CD4-positive, alpha-beta T cell treated with Interleukin-17A for 4 hours (primary cell): ENCODE results near the gene KCNAB2.

Source experiments
- DNase-seq: peaks from one replicate; pipeline ENCODE4 v3.0.0-alpha.2; 2020; ENCODE audit warnings: mixed read lengths

KCNAB2 gene

GRCh38 chr1:6134741-6135510 is 89.2 kb downstream of the KCNAB2 start:
- no peak for DNase-seq

DNA sequence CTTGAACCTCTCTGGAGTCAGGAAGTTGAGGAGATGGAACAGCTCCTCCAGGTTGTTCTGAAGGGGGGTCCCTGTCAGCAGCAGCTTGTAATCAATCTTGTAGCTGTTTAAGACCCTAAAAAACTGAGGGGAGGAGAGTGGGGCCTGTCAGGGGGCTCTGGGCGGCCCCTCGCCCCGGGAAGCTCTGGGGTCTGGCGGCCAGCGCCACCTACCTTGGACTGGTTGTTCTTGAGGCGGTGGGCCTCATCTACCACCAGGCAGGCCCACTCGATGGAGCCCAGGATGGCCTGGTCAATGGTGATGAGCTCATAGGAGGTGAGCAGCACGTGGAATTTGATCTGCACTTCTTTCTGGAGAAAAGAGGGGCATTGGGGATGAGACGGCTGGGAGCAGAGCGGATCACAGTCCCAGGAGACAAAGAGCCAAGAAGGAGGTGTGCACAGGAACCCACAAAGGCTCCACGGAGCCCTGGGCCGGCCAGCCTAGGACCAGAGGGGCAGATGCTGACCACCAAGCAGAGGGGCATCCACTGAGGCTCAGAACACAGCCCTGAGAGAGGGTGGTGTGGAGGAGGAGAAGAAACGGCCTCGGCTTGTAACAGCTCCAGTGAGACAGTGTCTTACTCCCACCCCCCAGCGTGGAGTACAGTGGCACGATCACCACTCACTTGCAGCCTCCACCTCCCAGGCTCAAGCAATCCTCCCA is 91.0 kb downstream of the KCNAB2 start:
- no peak for DNase-seq

DNA sequence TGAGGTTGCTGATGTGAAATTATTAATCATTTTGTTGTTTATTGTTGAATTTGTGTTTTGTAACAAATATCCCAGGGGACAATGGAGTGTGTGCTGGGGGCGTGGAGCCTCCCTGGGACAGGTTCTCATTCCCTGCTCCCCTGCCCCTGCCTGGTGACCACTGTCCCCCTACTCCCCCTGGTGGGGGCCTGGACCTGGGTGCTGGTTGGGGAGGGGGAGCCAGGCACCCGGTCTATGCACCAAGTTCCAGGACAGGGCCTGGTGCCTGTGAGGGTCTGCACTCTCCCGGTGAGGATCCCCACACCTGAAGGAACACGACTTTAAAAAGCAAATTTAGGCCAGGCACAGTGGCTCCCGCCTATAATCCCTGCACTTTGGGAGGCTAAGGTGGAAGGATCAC is 92.1 kb downstream of the KCNAB2 start:
- no peak for DNase-seq

GRCh38 chr1:6140413-6140812 is 94.7 kb downstream of the KCNAB2 start:
- DNase-seq: no peak

GRCh38 chr1:6141592-6141991 is 95.9 kb downstream of the KCNAB2 start:
- no peak for DNase-seq

DNA sequence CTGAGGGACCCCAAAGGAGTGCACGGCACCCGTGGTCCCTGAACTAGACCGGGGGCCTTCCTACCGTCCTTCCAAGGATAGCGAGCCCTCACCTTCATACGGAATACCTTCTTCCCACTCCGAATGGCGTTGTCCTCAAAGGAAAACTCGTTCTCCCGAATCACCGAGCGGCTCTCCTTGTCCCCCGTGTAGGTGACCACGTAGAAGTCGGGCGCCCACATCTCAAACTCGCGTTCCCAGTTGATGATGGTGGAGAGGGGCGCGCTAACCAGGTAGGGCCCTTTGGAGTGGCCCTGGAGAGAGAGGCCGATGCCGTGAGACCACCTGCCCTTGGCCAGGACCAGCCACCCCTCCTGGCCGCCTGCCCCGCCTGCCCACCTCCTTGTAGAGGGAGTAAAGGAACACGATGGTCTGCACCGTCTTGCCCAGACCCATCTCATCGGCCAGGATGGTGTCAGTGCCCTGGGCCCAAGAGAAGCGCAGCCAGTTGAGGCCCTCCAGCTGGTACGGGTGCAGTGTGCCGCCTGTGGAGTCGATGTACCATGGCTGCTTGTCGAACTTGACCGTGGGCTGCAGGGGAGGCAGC is 96.4 kb downstream of the KCNAB2 start:
- DNase-seq: no peak

GRCh38 chr1:6142734-6143133 is 97.0 kb downstream of the KCNAB2 start:
- no peak for DNase-seq

DNA sequence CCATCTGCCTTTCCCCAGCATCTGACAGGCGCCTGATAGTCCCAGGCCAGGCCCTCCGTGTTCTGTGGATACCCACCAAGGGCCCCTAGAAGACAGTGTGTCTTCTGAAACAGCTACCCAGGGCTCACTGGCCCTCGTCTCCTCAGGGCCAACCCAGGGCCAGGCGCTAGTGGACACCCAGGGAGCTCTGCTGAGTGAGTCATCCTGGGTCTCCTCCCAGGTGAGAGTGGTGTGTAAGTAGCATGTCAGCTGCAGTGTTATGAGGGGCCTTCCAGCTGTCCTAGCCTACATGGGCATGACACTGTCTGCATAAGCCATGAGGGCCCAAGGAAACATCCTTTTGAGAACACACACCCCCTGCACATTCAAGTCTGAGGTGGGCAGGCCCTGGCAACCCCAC is 97.7 kb downstream of the KCNAB2 start:
- no peak for DNase-seq

GRCh38 chr1:6144175-6144574 is 98.5 kb downstream of the KCNAB2 start:
- no peak for DNase-seq

GRCh38 chr1:6144647-6145395 is 99.1 kb downstream of the KCNAB2 start:
- DNase-seq: no peak

DNA sequence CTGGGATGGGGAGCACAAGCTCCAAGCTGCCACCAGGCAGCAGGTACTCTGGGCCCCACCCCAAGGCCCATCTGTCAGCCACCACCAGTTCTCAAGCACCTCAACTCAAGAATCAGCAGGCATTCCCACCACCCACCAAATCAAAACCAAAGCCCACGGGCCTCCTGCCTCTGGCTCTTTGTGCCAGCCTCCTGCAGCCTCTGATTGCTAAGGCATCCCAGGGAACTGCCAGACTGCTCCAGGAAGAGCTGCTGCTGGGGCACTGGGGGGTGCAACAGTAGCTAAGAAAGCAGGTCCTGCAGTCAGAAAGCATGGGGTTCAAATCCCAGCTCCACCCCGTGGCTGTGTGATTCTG is 99.7 kb downstream of the KCNAB2 start:
- DNase-seq: no peak

- DNase-seq: no peak
These were observed 100.2 kb downstream of the KCNAB2 start for GRCh38 chr1:6145864-6146410.

DNA sequence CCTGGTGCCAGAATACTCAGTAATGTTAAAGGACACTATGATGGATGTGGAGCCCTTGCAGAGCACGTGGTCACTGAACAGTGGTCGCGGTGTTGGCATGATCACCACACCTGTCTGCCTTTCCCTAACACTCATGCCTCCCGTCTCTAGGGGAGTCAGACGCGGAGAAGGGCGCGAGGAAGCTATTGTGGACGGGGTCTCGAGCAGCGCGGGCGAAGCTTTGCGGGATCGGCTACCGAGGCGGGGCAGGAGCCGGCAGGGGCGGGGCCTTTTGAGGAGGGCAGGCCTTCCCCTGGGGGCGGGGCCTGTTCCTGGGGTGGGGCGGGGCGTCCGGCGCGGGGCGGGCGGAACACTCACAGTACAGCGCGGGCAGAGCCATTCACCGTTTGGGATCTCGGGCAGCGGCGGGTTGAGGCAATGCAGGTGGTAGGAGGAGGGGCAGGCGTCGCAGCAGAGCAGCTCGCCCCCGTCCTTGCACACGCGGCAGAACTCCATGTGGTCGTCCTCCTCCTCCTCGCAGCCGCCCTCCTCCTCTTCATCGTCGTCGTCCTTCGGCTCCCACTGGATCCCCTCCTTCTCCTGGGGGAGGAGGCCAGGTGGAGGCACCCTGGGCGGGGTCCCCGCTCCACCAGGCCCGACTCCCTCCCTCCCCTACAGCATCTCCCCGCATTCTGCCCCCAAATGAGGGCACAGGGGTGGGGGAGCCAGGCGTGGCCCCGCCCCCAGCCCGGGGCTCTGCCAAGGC is 103.0 kb downstream of the KCNAB2 start:
- DNase-seq: peak; percentile 82

- no peak for DNase-seq
These were observed 103.9 kb downstream of the KCNAB2 start for GRCh38 chr1:6149597-6149996.

- DNase-seq: no peak
These were observed 104.6 kb downstream of the KCNAB2 start for GRCh38 chr1:6150006-6150938.
